Peyer's patch (tissue), 4 donors: ENCODE results near the gene CNPY1.

Experiments used
- CTCF ChIP-seq, 6 experiments: fragments of 450-650 bp in 4 of 6; fragments of 200-600 bp in 2 of 6; sonication (generic) in 1 of 6; IDR thresholded peaks; one replicate each; pipeline ENCODE4 v1.5.1; 2017 to 2019; ENCODE audit warnings: antibody characterized with exemption in 6 of 6, mild to moderate bottlenecking in 3 of 6, moderate library complexity in 1 of 6
- POLR2A ChIP-seq, 2 donors: fragments of 450-650 bp; IDR thresholded peaks; one replicate each; pipeline ENCODE4 v1.5.1; 2017; ENCODE audit warnings: antibody characterized with exemption in 2 of 2, mild to moderate bottlenecking in 2 of 2, moderate library complexity in 2 of 2

GRCh38 chr7:155468785-155469148 is 77.6 kb downstream of the CNPY1 start:
- no peak for TF ChIP-seq CTCF (IDR thresholded peaks at IDR 0.05)
- no peak for TF ChIP-seq POLR2A (IDR thresholded peaks at IDR 0.05)
